HepG2 (cell line): ENCODE data around the gene RMI2. TPM values are rescaled to one million over a fixed set of nuclear protein-coding genes. Genes with fewer than 3 reads are reported as not detected.

Experiments used
- CENPBD1 ChIP-seq: sonication (generic); formaldehyde crosslinking; IDR thresholded peaks from 2 replicates; pipeline ENCODE4 v1.8.0; 2022; ENCODE audit warnings: missing genetic modification reagents, low read depth, mild to moderate bottlenecking, borderline replicate concordance
- CREBL2 ChIP-seq: sonication (generic); formaldehyde crosslinking; IDR thresholded peaks from 2 replicates; pipeline ENCODE4 v1.8.1; 2023; ENCODE audit warnings: missing genetic modification reagents, mild to moderate bottlenecking, borderline replicate concordance
- FOXA3 ChIP-seq: IDR thresholded peaks from 2 replicates; pipeline ENCODE4 v1.6.1; 2016; ENCODE audit warnings: missing genetic modification reagents, missing compliant biosample characterization
- FOXM1 ChIP-seq: sonication (generic); formaldehyde crosslinking; IDR thresholded peaks from 2 replicates; pipeline ENCODE4 v1.5.0; 2020; ENCODE audit warnings: missing genetic modification reagents
- GATA4 ChIP-seq: sonication (generic); IDR thresholded peaks from 2 replicates; pipeline ENCODE4 v1.6.1; 2016; ENCODE audit warnings: antibody characterized with exemption, low read depth, borderline replicate concordance
- IKZF4 ChIP-seq: sonication (generic); formaldehyde crosslinking; IDR thresholded peaks from 2 replicates; pipeline ENCODE4 v1.5.1; 2020; ENCODE audit warnings: borderline replicate concordance, mild to moderate bottlenecking, low read depth, missing genetic modification reagents; ENCODE audit errors: not compliant biosample characterization
- KDM5B ChIP-seq: sonication (generic); formaldehyde crosslinking; IDR thresholded peaks from 2 replicates; pipeline ENCODE4 v1.4.0; 2020; ENCODE audit warnings: missing genetic modification reagents, mild to moderate bottlenecking, borderline replicate concordance
- MIXL1 ChIP-seq: IDR thresholded peaks from 2 replicates; pipeline ENCODE4 v1.6.1; 2016
- MTF2 ChIP-seq: sonication (generic); formaldehyde crosslinking; IDR thresholded peaks from 2 replicates; pipeline ENCODE4 v1.5.0; 2020; ENCODE audit warnings: missing genetic modification reagents, borderline replicate concordance
- MXD4 ChIP-seq: IDR thresholded peaks from 2 replicates; pipeline ENCODE4 v1.6.1; 2016; ENCODE audit warnings: mild to moderate bottlenecking, missing biosample characterization, missing genetic modification reagents
- NAIF1 ChIP-seq: sonication (generic); formaldehyde crosslinking; IDR thresholded peaks from 2 replicates; pipeline ENCODE4 v1.5.0; 2020; ENCODE audit warnings: mild to moderate bottlenecking, missing genetic modification reagents, borderline replicate concordance
- NFYB ChIP-seq: sonication (generic); formaldehyde crosslinking; IDR thresholded peaks from 2 replicates; pipeline ENCODE4 v1.4.0; 2020; ENCODE audit warnings: missing genetic modification reagents
- PHF5A ChIP-seq: IDR thresholded peaks from one replicate; pipeline ENCODE4 v1.6.1; 2018; ENCODE audit warnings: low read depth, missing genetic modification reagents; ENCODE audit not compliant: unreplicated experiment
- PRPF4 ChIP-seq: fragments of 200-400 bp; formaldehyde crosslinking; IDR thresholded peaks from 2 replicates; pipeline ENCODE4 v1.6.1; 2016; ENCODE audit warnings: low read length, low read depth; ENCODE audit not compliant: poor library complexity, severe bottlenecking
- PTBP1 ChIP-seq: fragments of 200-400 bp; formaldehyde crosslinking; IDR thresholded peaks from 2 replicates; pipeline ENCODE4 v1.6.1; 2018; ENCODE audit warnings: low read length, low read depth; ENCODE audit not compliant: poor library complexity, severe bottlenecking
- RCOR2 ChIP-seq: IDR thresholded peaks from 2 replicates; pipeline ENCODE4 v1.6.1; 2016; ENCODE audit warnings: missing biosample characterization, missing genetic modification reagents
- SMAD9 ChIP-seq: sonication (generic); formaldehyde crosslinking; IDR thresholded peaks from 2 replicates; pipeline ENCODE4 v1.5.1; 2020; ENCODE audit warnings: mild to moderate bottlenecking, missing genetic modification reagents
- SRSF1 ChIP-seq: fragments of 200-400 bp; formaldehyde crosslinking; optimal IDR thresholded peaks from 2 replicates; pipeline ENCODE3; 2017; ENCODE audit warnings: mild to moderate bottlenecking, low read depth, low read length, moderate library complexity
- TCF7L2 ChIP-seq: IDR thresholded peaks from 2 replicates; pipeline ENCODE4 v1.6.1; 2011; ENCODE audit warnings: mild to moderate bottlenecking, low read depth, low read length, moderate library complexity
- THRA ChIP-seq: sonication (generic); formaldehyde crosslinking; IDR thresholded peaks from 2 replicates; pipeline ENCODE4 v1.4.0; 2020; ENCODE audit warnings: missing genetic modification reagents, borderline replicate concordance
- ZFP1 ChIP-seq: IDR thresholded peaks from 2 replicates; pipeline ENCODE4 v1.6.1; 2016
- ZFP36 ChIP-seq: fragments of 150-350 bp; IDR thresholded peaks from 2 replicates; pipeline ENCODE4 v1.6.1; 2018; ENCODE audit warnings: borderline replicate concordance, low read length, low read depth; ENCODE audit not compliant: partially characterized antibody
- ZMYM4 ChIP-seq: sonication (generic); formaldehyde crosslinking; IDR thresholded peaks from 2 replicates; pipeline ENCODE4 v1.8.1; 2023; ENCODE audit warnings: mild to moderate bottlenecking, missing genetic modification reagents
- ZNF280B ChIP-seq: sonication (generic); formaldehyde crosslinking; IDR thresholded peaks from 2 replicates; pipeline ENCODE4 v1.5.0; 2020; ENCODE audit warnings: missing genetic modification reagents, mild to moderate bottlenecking, borderline replicate concordance
- ZNF292 ChIP-seq: sonication (generic); formaldehyde crosslinking; IDR thresholded peaks from 2 replicates; pipeline ENCODE4 v1.8.1; 2022; ENCODE audit warnings: mild to moderate bottlenecking, low read depth, missing genetic modification reagents, borderline replicate concordance
- ZNF335 ChIP-seq: sonication (generic); formaldehyde crosslinking; IDR thresholded peaks from 2 replicates; pipeline ENCODE4 v1.4.0; 2020; ENCODE audit warnings: missing genetic modification reagents
- ZNF672 ChIP-seq: sonication (generic); formaldehyde crosslinking; IDR thresholded peaks from 2 replicates; pipeline ENCODE4 v1.8.1; 2022; ENCODE audit warnings: missing genetic modification reagents
- ZNF746 ChIP-seq: sonication (generic); formaldehyde crosslinking; IDR thresholded peaks from 2 replicates; pipeline ENCODE4 v1.8.0; 2022; ENCODE audit warnings: mild to moderate bottlenecking, missing genetic modification reagents
- ZNF777 ChIP-seq: sonication (generic); formaldehyde crosslinking; IDR thresholded peaks from 2 replicates; pipeline ENCODE4 v1.4.0; 2020; ENCODE audit warnings: missing genetic modification reagents
- polyA plus RNA-seq, 8 experiments: library from polyadenylated mRNA; depleted of rRNA in 3 of 8; stranded (reverse) in 7 of 8; unstranded in 1 of 8; fragments of >200 nt; fragmentation: Illumina TruSeq in 4 of 8; extraction: Trizol in 4 of 8; gene quantifications; 2 replicates each; pipeline versions ENCODE4 v1.2.1 to v1.2.3, GENCODE V29; 2011 to 2016; ENCODE audit warnings: low read depth in 4 of 8, missing spikeins in 1 of 8, mixed read lengths in 1 of 8; ENCODE audit not compliant: insufficient read depth in 1 of 8
- total RNA-seq, 5 experiments: library from RNA; depleted of rRNA; stranded (reverse); fragments of >200 nt; fragmentation: Illumina TruSeq; extraction: Trizol; gene quantifications; 2 replicates each; pipeline ENCODE4 v1.2.3, GENCODE V29; 2016; ENCODE audit warnings: low read depth in 1 of 5

RMI2 gene
- total and polyA plus RNA-seq, 2 of the 13 experiments (the other 11 are each of a cell fraction or from before 2014, with no cell fraction given), result 24.5 to 55.7 TPM

GRCh38 chr16:11309895-11310633 is 35.2 kb upstream of the RMI2 start (continued):
- no peak for TF ChIP-seq PRPF4
- TF ChIP-seq ZMYM4 (CRISPR knock-in tag), result peak; percentile 17; the same call in 1 of the 2 replicates
- peak; percentile 17; the same call in 1 of the 2 replicates for TF ChIP-seq ZNF746
- no peak for TF ChIP-seq PHF5A (CRISPR knock-in tag)
- peak; percentile 94 for TF ChIP-seq MIXL1 (CRISPR knock-in tag)
- TF ChIP-seq NFYB, result no peak
- TF ChIP-seq THRA, result peak; percentile 58; the same call in 1 of the 2 replicates
- no peak for TF ChIP-seq MTF2 (CRISPR knock-in tag)
- TF ChIP-seq CREBL2 (CRISPR knock-in tag), result peak; percentile 76; the same call in 1 of the 2 replicates
- no peak for TF ChIP-seq ZFP1 (CRISPR knock-in tag)
- peak; percentile 97 for TF ChIP-seq RCOR2 (CRISPR knock-in tag)
- no peak for TF ChIP-seq FOXM1 (CRISPR knock-in tag)
- TF ChIP-seq SRSF1, result no peak
- no peak for TF ChIP-seq PTBP1
- no peak for TF ChIP-seq ZNF777 (CRISPR knock-in tag)
- TF ChIP-seq ZNF280B (CRISPR knock-in tag), result no peak; the same call in 1 of the 2 replicates
- no peak for TF ChIP-seq ZNF335 (CRISPR knock-in tag)
- TF ChIP-seq GATA4, result no peak; the same call in 1 of the 2 replicates
- no peak for TF ChIP-seq SMAD9 (CRISPR knock-in tag)
- no peak for TF ChIP-seq MXD4
- peak; percentile 53; the same call in 1 of the 2 replicates for TF ChIP-seq CENPBD1 (CRISPR knock-in tag)
- TF ChIP-seq FOXA3 (CRISPR knock-in tag), result peak; percentile 83
- no peak for TF ChIP-seq NAIF1 (CRISPR knock-in tag)
- TF ChIP-seq TCF7L2, result no peak
- peak; percentile 32; the same call in 1 of the 2 replicates for TF ChIP-seq KDM5B (CRISPR knock-in tag)
- no peak for TF ChIP-seq ZNF672
- peak; percentile 87 for TF ChIP-seq IKZF4 (CRISPR knock-in tag)
- peak; percentile 98 for TF ChIP-seq ZNF292 (CRISPR knock-in tag)
- no peak for TF ChIP-seq ZFP36
